Measurements from ENCODE around the gene SDHD. TPM values are rescaled to one million over a fixed set of nuclear protein-coding genes. Genes with fewer than 3 reads are reported as not detected.

SDHD gene
- total and polyA plus RNA-seq, 9 of the 15 experiments (the other 6 are each of a cell fraction or from before 2014, with no cell fraction given), result 150 to 1,225 (median 215) TPM

GRCh38 chr11:112086422-112087191 is at the start of gene SDHD, which contains the start of gene TIMM8B (continued):
- TF ChIP-seq, protein P1, sequence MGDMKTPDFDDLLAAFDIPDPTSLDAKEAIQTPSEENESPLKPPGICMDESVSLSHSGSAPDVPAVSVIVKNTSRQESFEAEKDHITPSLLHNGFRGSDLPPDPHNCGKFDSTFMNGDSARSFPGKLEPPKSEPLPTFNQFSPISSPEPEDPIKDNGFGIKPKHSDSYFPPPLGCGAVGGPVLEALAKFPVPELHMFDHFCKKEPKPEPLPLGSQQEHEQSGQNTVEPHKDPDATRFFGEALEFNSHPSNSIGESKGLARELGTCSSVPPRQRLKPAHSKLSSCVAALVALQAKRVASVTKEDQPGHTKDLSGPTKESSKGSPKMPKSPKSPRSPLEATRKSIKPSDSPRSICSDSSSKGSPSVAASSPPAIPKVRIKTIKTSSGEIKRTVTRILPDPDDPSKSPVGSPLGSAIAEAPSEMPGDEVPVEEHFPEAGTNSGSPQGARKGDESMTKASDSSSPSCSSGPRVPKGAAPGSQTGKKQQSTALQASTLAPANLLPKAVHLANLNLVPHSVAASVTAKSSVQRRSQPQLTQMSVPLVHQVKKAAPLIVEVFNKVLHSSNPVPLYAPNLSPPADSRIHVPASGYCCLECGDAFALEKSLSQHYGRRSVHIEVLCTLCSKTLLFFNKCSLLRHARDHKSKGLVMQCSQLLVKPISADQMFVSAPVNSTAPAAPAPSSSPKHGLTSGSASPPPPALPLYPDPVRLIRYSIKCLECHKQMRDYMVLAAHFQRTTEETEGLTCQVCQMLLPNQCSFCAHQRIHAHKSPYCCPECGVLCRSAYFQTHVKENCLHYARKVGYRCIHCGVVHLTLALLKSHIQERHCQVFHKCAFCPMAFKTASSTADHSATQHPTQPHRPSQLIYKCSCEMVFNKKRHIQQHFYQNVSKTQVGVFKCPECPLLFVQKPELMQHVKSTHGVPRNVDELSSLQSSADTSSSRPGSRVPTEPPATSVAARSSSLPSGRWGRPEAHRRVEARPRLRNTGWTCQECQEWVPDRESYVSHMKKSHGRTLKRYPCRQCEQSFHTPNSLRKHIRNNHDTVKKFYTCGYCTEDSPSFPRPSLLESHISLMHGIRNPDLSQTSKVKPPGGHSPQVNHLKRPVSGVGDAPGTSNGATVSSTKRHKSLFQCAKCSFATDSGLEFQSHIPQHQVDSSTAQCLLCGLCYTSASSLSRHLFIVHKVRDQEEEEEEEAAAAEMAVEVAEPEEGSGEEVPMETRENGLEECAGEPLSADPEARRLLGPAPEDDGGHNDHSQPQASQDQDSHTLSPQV (IDR thresholded peaks at IDR 0.05), result 0 out of 2 replicates have a peak, but pooled peaks have one; percentile 10
- no peak for TF ChIP-seq NCOA6 (IDR thresholded peaks at IDR 0.05)
- TF ChIP-seq ATF1 (CRISPR knock-in tag; IDR thresholded peaks at IDR 0.05), result no peak
- TF ChIP-seq ATF1 (tag; IDR thresholded peaks at IDR 0.05), result peak; percentile 82
- TF ChIP-seq TFAM (CRISPR knock-in tag; conservative IDR thresholded peaks at IDR 0.05), result no peak
- no peak for TF ChIP-seq KDM1A (IDR thresholded peaks at IDR 0.05)
- peak; percentile 97 for TF ChIP-seq RBFOX2 (IDR thresholded peaks at IDR 0.05; ENCODE audit: low read depth, low read length)
- TF ChIP-seq NRF1 (conservative IDR thresholded peaks at IDR 0.05 in 1 of 2, IDR thresholded peaks at IDR 0.05 in 1 of 2), result peak; percentile 97 to 98
- TF ChIP-seq RNF219 (CRISPR knock-in tag; IDR thresholded peaks at IDR 0.05), result no peak
- no peak for TF ChIP-seq ZNF695 (CRISPR knock-in tag; IDR thresholded peaks at IDR 0.05)
- 0 out of 2 replicates have a peak, but pooled peaks have one; percentile 24 for TF ChIP-seq NCOR1 (IDR thresholded peaks at IDR 0.05)
- no peak for TF ChIP-seq ZNF518B (CRISPR knock-in tag; IDR thresholded peaks at IDR 0.05)
- no peak for TF ChIP-seq TARDBP (IDR thresholded peaks at IDR 0.05)
- TF ChIP-seq ZNF561 (CRISPR knock-in tag; conservative IDR thresholded peaks at IDR 0.05), result no peak
- peak; percentile 75 for TF ChIP-seq ASH1L (IDR thresholded peaks at IDR 0.05; ENCODE audit: borderline replicate concordance, low read depth, partially characterized antibody)
- TF ChIP-seq KLF13 (tag; IDR thresholded peaks at IDR 0.05; ENCODE audit: borderline replicate concordance, low read depth), result no peak
- peak; percentile 42; the same call in 1 of the 2 replicates for TF ChIP-seq DPF2 (IDR thresholded peaks at IDR 0.05)
- peak; percentile 78; the same call in 1 of the 2 replicates for TF ChIP-seq RNF2 (IDR thresholded peaks at IDR 0.05)
- peak; percentile 94 for TF ChIP-seq SPI1 (IDR thresholded peaks at IDR 0.05; ENCODE audit: borderline replicate concordance, low read depth, low read length)
- TF ChIP-seq CHCHD3 (CRISPR knock-in tag; IDR thresholded peaks at IDR 0.05), result no peak

Data from K562 (cell line).